Body of pancreas (tissue), 4 donors: ENCODE data around the gene CTPS2.

Experiments
- POLR2A ChIP-seq, 3 donors: fragments of 450-650 bp; IDR thresholded peaks; one replicate each; pipeline ENCODE4 v1.6.1; 2016; ENCODE audit warnings: antibody characterized with exemption in 3 of 3, mild to moderate bottlenecking in 2 of 3
- TF ChIP-seq, protein P1 (sequence below), 7 experiments: fragments of 450-650 bp in 4 of 7; fragments of 200-600 bp in 3 of 7; sonication (generic) in 3 of 7; IDR thresholded peaks; one replicate each; pipeline ENCODE4 v1.5.1; 2016 to 2019; ENCODE audit warnings: antibody characterized with exemption in 7 of 7

DNA sequence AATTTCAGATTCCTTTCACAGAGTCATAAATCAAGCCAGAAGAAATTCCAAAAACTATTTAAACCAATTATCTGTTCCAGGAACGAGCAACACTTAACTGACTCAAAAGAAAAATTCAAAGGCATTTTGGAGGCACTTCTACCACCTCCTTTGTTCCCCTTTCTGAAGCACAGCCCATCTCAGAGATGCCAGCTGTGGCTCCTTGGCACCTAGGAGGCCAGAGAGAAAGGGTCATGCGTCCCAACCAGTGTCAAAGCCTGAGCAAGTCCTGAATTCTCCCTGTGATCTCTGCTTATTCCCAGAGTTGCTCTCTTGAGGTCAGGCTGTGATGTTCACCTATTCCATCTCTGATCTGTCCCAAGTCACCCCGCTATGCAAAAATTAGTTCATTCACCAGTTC is 167.5 kb downstream of the CTPS2 start:
- TF ChIP-seq, protein P1, sequence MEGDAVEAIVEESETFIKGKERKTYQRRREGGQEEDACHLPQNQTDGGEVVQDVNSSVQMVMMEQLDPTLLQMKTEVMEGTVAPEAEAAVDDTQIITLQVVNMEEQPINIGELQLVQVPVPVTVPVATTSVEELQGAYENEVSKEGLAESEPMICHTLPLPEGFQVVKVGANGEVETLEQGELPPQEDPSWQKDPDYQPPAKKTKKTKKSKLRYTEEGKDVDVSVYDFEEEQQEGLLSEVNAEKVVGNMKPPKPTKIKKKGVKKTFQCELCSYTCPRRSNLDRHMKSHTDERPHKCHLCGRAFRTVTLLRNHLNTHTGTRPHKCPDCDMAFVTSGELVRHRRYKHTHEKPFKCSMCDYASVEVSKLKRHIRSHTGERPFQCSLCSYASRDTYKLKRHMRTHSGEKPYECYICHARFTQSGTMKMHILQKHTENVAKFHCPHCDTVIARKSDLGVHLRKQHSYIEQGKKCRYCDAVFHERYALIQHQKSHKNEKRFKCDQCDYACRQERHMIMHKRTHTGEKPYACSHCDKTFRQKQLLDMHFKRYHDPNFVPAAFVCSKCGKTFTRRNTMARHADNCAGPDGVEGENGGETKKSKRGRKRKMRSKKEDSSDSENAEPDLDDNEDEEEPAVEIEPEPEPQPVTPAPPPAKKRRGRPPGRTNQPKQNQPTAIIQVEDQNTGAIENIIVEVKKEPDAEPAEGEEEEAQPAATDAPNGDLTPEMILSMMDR (IDR thresholded peaks at IDR 0.05), result no peak
- no peak for TF ChIP-seq POLR2A (IDR thresholded peaks at IDR 0.05)
